Kidney (tissue), 14 donors: Measurements from ENCODE around the gene WSCD2. TPM values are rescaled to one million over a fixed set of nuclear protein-coding genes. Genes with fewer than 3 reads are reported as not detected.

ENCODE experiments used
- DNase-seq, 5 donors: peaks; one replicate each; pipeline ENCODE4 v3.0.0-alpha.2; 2013 to 2020
- FAIRE-seq: peaks from 2 replicates; lab custom pipeline; 2012; peaks lifted over from hg19 to GRCh38; lab: Jason Lieb, UNC
- H3K27ac ChIP-seq, 2 donors: one replicate each; pipeline ENCODE4 v1.7.0; 2013; ENCODE audit warnings: low read depth in 2 of 2, low read length in 2 of 2, inconsistent platforms in 1 of 2
- H3K27me3 ChIP-seq: one replicate; pipeline ENCODE4 v1.7.1; 2013; ENCODE audit warnings: low read length, inconsistent platforms; ENCODE audit not compliant: control insufficient read depth, insufficient read depth
- H3K36me3 ChIP-seq, 3 donors: one replicate each; pipeline versions ENCODE4 v1.7.0 to v1.7.1; 2013; ENCODE audit warnings: low read length in 3 of 3, control low read depth in 1 of 3, inconsistent platforms in 1 of 3; ENCODE audit not compliant: insufficient read depth in 3 of 3, control insufficient read depth in 2 of 3
- H3K4me1 ChIP-seq, 3 donors: one replicate each; pipeline versions ENCODE4 v1.7.0 to v1.7.1; 2013; ENCODE audit warnings: low read length in 3 of 3, inconsistent platforms in 1 of 3, low read depth in 1 of 3; ENCODE audit not compliant: control insufficient read depth in 2 of 3, insufficient read depth in 2 of 3
- H3K4me3 ChIP-seq, 3 donors: one replicate each; pipeline versions ENCODE4 v1.7.0 to v1.8.1; 2013; ENCODE audit warnings: low read length in 3 of 3, control low read depth in 1 of 3, inconsistent platforms in 1 of 3
- H3K9ac ChIP-seq, 3 donors: one replicate each; pipeline versions ENCODE4 v1.7.0 to v1.7.1; 2013; ENCODE audit warnings: low read length in 3 of 3, control low read depth in 1 of 3, inconsistent platforms in 1 of 3
- H3K9me3 ChIP-seq, 3 donors: one replicate each; pipeline versions ENCODE4 v1.7.0 to v1.7.1; 2013; ENCODE audit warnings: low read length in 3 of 3, control low read depth in 1 of 3, inconsistent platforms in 1 of 3; ENCODE audit not compliant: control insufficient read depth in 2 of 3, insufficient read depth in 1 of 3
- intact Hi-C: fragments of 100-400 bp; cut with DNase I; formaldehyde crosslinking; loops from one replicate; pipeline ENCODE4 v1.11.1; 2022
- polyA plus RNA-seq: library from polyadenylated mRNA; stranded (reverse); fragments of 350-450 nt; fragmentation: Illumina TruSeq; extraction: RNeasy Lipid Tissue Mini Kit (QIAGEN cat#74804); gene quantifications from one replicate; pipeline ENCODE4 v1.2.3, GENCODE V29; 2014; ENCODE audit warnings: low read depth, low replicate concordance; ENCODE audit not compliant: insufficient read depth
- total RNA-seq: library from RNA; stranded (reverse); fragmentation: NEBNext Ultra II Directional; extraction: Animal tissue kit (Norgen Biotek cat#: 25700); gene quantifications from one replicate; pipeline ENCODE4 v1.2.1, GENCODE V29; 2021
- TF ChIP-seq, protein P1 (sequence below): IDR thresholded peaks from 3 replicates; pipeline ENCODE4 v1.5.1; 2012; ENCODE audit warnings: mild to moderate bottlenecking, moderate library complexity, borderline replicate concordance; ENCODE audit not compliant: insufficient read depth; ENCODE audit errors: extremely low read depth
- donor health status: control.
- donor health status: control.
- donor health status: control.
- donor health status: control.
- donor health status: control.
- donor health status: DM: yes; HTN: yes; CAD: no.
- donor health status: Normal renal cell carcinoma (clear cell type).

The WSCD2 gene
- total and polyA plus RNA-seq, 2 donors from 2014 or later = 1.6 to 2.0 TPM

GRCh38 chr12:108265505-108265904, 136.4 kb downstream of the WSCD2 start:
- H3K4me3 ChIP-seq = no peak overlapping the region
- no peaks in the 10 kb centered on the region for H3K4me1 ChIP-seq
- FAIRE-seq = no peak
- peaks cover 0 to 5% (median 2%) of the 10 kb centered on the region in 3 donors for H3K9me3 ChIP-seq
- no peak overlapping the region for H3K27ac ChIP-seq
- no peaks in the 10 kb centered on the region for H3K36me3 ChIP-seq
- intact Hi-C loops = no loop called here
- H3K27me3 ChIP-seq = no peaks in the 10 kb centered on the region
- TF ChIP-seq, protein P1, sequence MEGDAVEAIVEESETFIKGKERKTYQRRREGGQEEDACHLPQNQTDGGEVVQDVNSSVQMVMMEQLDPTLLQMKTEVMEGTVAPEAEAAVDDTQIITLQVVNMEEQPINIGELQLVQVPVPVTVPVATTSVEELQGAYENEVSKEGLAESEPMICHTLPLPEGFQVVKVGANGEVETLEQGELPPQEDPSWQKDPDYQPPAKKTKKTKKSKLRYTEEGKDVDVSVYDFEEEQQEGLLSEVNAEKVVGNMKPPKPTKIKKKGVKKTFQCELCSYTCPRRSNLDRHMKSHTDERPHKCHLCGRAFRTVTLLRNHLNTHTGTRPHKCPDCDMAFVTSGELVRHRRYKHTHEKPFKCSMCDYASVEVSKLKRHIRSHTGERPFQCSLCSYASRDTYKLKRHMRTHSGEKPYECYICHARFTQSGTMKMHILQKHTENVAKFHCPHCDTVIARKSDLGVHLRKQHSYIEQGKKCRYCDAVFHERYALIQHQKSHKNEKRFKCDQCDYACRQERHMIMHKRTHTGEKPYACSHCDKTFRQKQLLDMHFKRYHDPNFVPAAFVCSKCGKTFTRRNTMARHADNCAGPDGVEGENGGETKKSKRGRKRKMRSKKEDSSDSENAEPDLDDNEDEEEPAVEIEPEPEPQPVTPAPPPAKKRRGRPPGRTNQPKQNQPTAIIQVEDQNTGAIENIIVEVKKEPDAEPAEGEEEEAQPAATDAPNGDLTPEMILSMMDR = no peak
- no peak for DNase-seq
- no peak overlapping the region for H3K9ac ChIP-seq

DNA sequence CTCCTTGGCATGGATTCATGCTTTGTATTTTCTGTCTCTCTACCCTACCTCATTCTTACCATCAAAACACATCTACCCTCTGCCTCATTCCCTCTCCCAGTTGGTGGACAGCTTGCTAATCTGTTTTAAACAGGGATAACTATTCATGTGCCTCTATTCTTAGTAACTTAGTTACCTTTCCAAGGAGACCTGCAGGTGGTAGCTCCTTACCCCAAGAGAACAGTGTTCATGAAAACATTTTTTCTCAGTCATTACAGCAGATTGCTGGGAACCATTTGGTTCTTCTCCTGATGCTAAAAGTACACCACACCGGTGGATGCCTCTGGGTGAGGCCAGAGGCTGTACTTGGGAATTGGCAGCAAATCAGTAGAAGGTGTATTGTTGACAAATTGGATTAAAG, 137.0 kb downstream of the WSCD2 start:
- DNase-seq (no peak), FAIRE-seq (no peak)
- no peak overlapping the region for H3K4me3 ChIP-seq
- H3K36me3 ChIP-seq = no peaks in the 10 kb centered on the region
- intact Hi-C loops = no loop called here
- H3K9ac ChIP-seq = no peak overlapping the region
- peaks cover 0 to 5% (median 0%) of the 10 kb centered on the region in 3 donors for H3K9me3 ChIP-seq
- H3K27ac ChIP-seq = no peak overlapping the region
- TF ChIP-seq, protein P1 = no peak
- no peaks in the 10 kb centered on the region for H3K4me1 ChIP-seq
- no peaks in the 10 kb centered on the region for H3K27me3 ChIP-seq

GRCh38 chr12:108267450-108267849, 138.4 kb downstream of the WSCD2 start:
- no peak for FAIRE-seq
- H3K27me3 ChIP-seq = no peaks in the 10 kb centered on the region

DNA sequence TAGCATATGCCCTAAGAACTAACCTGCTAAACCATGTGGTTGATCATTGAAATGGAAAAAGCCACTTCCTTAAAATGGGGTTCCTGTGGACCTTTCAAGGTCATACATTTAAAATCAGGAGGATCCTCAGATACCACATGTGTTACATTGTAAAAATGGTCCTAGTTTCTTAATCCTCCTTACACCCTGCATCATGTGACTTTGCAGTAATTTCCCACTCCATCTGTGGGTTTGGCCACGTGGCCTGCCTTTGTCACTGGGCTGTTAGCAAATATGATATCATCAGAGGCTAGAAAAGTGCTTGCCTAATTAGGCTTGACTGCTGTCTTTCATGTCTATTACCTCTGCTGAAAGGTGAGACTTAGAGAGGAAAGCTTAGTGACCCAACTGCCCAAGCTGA, 139.3 kb downstream of the WSCD2 start:
- TF ChIP-seq, protein P1 = no peak
- intact Hi-C loops = no loop called here

More at GRCh38 chr12:108267450-108267849, 138.4 kb downstream of the WSCD2 start:
- Histone ChIP-seq H3K9me3 (no peaks in the 10 kb centered on the region), H3K27ac (no peak overlapping the region), H3K4me3 (no peak overlapping the region), H3K36me3 (no peaks in the 10 kb centered on the region), H3K9ac (no peak overlapping the region), H3K4me1 (no peaks in the 10 kb centered on the region)
- TF ChIP-seq, protein P1 = no peak
- intact Hi-C loops = no loop called here
- DNase-seq = no peak

More for the DNA sequence above, 139.3 kb downstream of the WSCD2 start:
- no peak for DNase-seq
- Histone ChIP-seq H3K36me3 (no peaks in the 10 kb centered on the region), H3K27ac (no peak overlapping the region), H3K4me3 (no peak overlapping the region), H3K27me3 (no peaks in the 10 kb centered on the region), H3K9me3 (no peaks in the 10 kb centered on the region), H3K4me1 (no peaks in the 10 kb centered on the region), H3K9ac (no peak overlapping the region)
- FAIRE-seq = no peak
